Muscle of leg (tissue), 11 donors: ENCODE data around the gene LHB. TPM values are rescaled to one million over a fixed set of nuclear protein-coding genes. Genes with fewer than 3 reads are reported as not detected.
A peak's percentile ranks its signal among the peaks of the same experiment; 100 is the strongest.

Source experiments
- DNase-seq: peaks from one replicate; pipeline ENCODE4 v3.0.0; 2013
- H3K27ac ChIP-seq: one replicate; pipeline ENCODE4 v1.5.1; 2013; ENCODE audit warnings: mild to moderate bottlenecking, low read length, control low read depth
- H3K27me3 ChIP-seq: one replicate; pipeline ENCODE4 v1.6.1; 2013; ENCODE audit warnings: low read length; ENCODE audit not compliant: control insufficient read depth, insufficient read depth
- H3K36me3 ChIP-seq: one replicate; pipeline ENCODE4 v1.6.1; 2013; ENCODE audit warnings: low read length; ENCODE audit not compliant: control insufficient read depth, insufficient read depth
- H3K4me1 ChIP-seq: one replicate; pipeline ENCODE4 v1.6.1; 2013; ENCODE audit warnings: low read length; ENCODE audit not compliant: control insufficient read depth, insufficient read depth
- H3K4me3 ChIP-seq: one replicate; pipeline ENCODE4 v1.5.1; 2013; ENCODE audit warnings: low read length, control low read depth
- H3K9me3 ChIP-seq: replicated peaks from 2 replicates; pipeline ENCODE4 v1.6.1; 2013; ENCODE audit warnings: low read depth, low read length; ENCODE audit not compliant: control insufficient read depth
- WGBS: methylation state at CpG from one replicate; pipeline ENCODE4 v1.1.5; 2013; ENCODE audit warnings: missing lambda C conversion rate; ENCODE audit not compliant: insufficient coverage; 5-methylcytosine and 5-hydroxymethylcytosine counted together
- polyA plus RNA-seq, 8 donors: library from polyadenylated mRNA; unstranded; fragments of 120-200 nt; gene quantifications; one replicate each; pipeline versions ENCODE4 v1.2.1 to v1.2.3, GENCODE V29; 2013; ENCODE audit warnings: inconsistent platforms in 1 of 8, low replicate concordance in 1 of 8; ENCODE audit not compliant: insufficient read length in 8 of 8, insufficient read depth in 1 of 8
- total RNA-seq: library from RNA; stranded (reverse); fragments of 120-200 nt; gene quantifications from one replicate; pipeline ENCODE4 v1.2.4, GENCODE V29; 2013

LHB gene
- total and polyA plus RNA-seq, 9 donors: not detected

- H3K4me1 ChIP-seq: peaks cover 52% of the 10 kb centered on the region
- peaks cover 25% of the 10 kb centered on the region for H3K36me3 ChIP-seq
- DNase-seq: peak; percentile 100
- H3K9me3 ChIP-seq: no peaks in the 10 kb centered on the region
- WGBS: under 1% methylated on average over 43 of the region's 56 CpGs
- H3K4me3 ChIP-seq: peak within 1 kb of the TSS; percentile 98
- H3K27ac ChIP-seq: peak within 1 kb of the TSS; percentile 100
- H3K27me3 ChIP-seq: no peaks in the 10 kb centered on the region
Observed at GRCh38 chr19:48993175-48994034, 23.5 kb downstream of the LHB start, which contains the start of the genes GYS1 and RUVBL2. GYS1 (minus strand) TSS chr19:48993309; CDS start chr19:48993112, 197 bp downstream. RUVBL2 (plus strand) TSS chr19:48993887; CDS start chr19:48993912, 25 bp downstream.

DNA sequence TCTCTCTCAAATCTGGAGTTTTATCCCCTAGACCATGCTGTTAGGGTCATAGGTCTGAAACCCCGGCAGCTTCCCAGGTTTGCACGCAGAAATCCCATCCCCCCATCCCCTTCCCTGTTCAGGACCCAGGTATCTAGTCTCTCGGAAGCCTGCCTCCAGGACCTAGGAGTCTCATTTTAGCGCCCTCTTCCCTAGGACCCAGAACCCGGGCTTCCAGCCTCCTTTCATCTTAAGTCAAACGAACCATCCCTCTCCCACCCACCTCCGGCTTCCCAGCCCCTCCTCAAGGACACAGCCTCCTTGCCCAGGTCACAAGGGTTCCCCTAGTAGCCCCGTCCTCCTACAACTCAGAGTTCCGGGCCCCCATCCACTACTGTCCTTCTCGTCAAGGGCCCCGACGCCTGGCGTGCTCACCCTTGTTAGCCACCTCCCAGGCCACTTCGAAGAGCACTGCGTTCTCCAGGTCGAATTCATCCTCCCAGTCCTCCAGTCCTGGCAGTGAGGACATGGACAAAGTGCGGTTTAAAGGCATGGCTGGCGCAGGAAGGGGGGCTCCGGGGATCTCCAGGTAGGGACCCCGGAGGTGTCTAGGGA is 24.2 kb downstream of the LHB start:
- peaks cover 52% of the 10 kb centered on the region for H3K4me1 ChIP-seq
- peak overlapping the region; percentile 98 for H3K4me3 ChIP-seq
- no peaks in the 10 kb centered on the region for H3K9me3 ChIP-seq
- WGBS: 0% methylated on average over 15 of the region's 20 CpGs
- H3K27ac ChIP-seq: peak overlapping the region; percentile 98
- H3K27me3 ChIP-seq: no peaks in the 10 kb centered on the region
- DNase-seq: no peak
- H3K36me3 ChIP-seq: peaks cover 30% of the 10 kb centered on the region

DNA sequence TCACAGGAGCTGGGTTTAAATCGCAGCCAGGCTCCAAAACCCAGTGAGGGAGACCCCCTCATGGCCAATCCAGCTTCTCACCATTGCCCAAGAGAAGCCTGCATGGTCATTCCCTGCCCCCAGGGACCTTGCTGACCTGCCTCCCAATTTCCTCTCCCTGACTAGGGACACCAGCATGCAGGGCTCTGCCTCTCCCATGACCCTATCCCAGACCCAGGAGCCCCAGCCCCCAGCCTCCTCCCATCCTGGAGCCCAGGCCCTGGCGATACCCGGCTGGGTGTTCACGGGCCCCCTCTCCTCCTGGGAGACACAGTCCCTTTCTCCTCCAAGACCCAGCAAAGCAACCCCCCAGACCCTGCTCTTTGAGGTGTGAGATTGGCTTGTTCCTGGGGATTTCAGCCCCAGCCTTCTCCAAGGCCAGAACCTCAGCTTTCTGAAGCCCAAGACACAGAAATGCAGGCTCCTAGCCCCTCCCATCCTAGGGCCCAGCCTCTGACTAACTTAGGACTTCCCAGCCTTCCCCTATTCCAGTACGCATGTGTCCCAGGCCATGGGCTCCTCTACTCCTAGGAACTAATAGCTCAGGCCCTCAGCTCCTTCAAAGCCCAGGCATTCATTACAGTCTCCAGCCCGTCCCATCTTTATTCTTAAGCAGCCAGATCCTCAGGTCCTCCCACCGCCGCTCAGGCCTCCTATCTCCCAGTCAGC is 24.9 kb downstream of the LHB start:
- H3K27ac ChIP-seq: peak overlapping the region; percentile 98
- no peaks in the 10 kb centered on the region for H3K9me3 ChIP-seq
- H3K4me1 ChIP-seq: peaks cover 52% of the 10 kb centered on the region
- H3K4me3 ChIP-seq: peak overlapping the region; percentile 98
- no peaks in the 10 kb centered on the region for H3K27me3 ChIP-seq
- DNase-seq: peak; percentile 92
- 9% methylated on average over 5 of the region's 8 CpGs for WGBS
- H3K36me3 ChIP-seq: peaks cover 34% of the 10 kb centered on the region

DNA sequence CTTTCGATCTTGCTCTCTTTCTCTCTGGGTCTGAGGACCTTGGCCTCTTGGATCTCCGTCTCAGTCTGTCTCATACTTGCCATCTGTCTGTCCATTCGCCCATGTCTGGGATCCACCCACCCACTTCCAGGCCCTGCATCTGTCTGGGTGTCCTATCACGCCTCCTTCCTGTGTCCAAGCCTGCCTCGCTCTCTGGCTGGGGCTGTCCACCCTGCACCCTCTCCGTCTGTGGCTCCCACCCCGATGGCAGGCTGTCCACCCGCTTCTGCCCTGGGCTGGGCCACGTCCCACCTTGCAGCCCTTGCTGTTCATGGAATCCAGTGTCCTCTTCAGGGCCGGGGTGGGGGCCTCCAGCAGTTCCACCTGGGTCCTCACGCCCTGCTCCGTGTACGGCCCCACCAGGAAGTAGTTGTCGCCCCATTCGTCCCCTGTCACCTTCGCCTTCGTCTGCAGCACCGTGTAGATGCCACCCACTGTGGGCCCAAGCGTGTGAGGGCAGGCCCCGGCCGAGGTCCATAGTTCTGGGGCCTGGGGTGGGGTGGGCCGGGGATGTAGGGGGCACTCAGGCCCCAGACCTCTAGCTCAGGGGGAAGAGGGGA is 25.8 kb downstream of the LHB start:
- no peaks in the 10 kb centered on the region for H3K27me3 ChIP-seq
- H3K4me1 ChIP-seq: peaks cover 52% of the 10 kb centered on the region
- H3K4me3 ChIP-seq: peak overlapping the region; percentile 98

DNA sequence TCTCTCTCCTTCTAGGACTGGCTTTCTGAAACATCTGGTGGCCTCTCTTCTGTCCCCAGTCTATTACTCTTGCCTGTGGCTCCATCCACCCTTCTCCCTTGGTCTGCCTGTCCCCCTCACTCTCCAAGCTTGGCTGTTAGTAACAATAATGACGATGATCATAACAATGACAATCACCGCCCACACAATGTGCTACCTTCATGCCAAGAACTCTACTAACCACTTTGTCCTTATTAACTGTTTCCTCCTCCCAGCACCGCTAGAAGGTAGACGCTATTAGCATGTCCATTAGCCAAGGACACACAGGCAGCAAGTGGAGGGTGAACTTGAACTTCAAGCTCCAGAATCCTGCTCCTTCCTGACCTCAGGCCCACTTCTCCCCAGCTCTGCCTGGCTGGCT is 26.5 kb downstream of the LHB start:
- Histone ChIP-seq H3K9me3 (no peaks in the 10 kb centered on the region), H3K4me3 (peak overlapping the region; percentile 8), H3K27ac (peak overlapping the region; percentile 98), H3K36me3 (peaks cover 50% of the 10 kb centered on the region), H3K27me3 (no peaks in the 10 kb centered on the region), H3K4me1 (peaks cover 52% of the 10 kb centered on the region)
- WGBS: 71% methylated on average over 4 of the region's 4 CpGs
- DNase-seq: no peak

More for the DNA sequence above, 25.8 kb downstream of the LHB start:
- H3K9me3 ChIP-seq: no peaks in the 10 kb centered on the region
- 88% methylated on average over 15 of the region's 22 CpGs for WGBS
- no peak for DNase-seq
- peaks cover 43% of the 10 kb centered on the region for H3K36me3 ChIP-seq
- peak overlapping the region; percentile 98 for H3K27ac ChIP-seq

DNA sequence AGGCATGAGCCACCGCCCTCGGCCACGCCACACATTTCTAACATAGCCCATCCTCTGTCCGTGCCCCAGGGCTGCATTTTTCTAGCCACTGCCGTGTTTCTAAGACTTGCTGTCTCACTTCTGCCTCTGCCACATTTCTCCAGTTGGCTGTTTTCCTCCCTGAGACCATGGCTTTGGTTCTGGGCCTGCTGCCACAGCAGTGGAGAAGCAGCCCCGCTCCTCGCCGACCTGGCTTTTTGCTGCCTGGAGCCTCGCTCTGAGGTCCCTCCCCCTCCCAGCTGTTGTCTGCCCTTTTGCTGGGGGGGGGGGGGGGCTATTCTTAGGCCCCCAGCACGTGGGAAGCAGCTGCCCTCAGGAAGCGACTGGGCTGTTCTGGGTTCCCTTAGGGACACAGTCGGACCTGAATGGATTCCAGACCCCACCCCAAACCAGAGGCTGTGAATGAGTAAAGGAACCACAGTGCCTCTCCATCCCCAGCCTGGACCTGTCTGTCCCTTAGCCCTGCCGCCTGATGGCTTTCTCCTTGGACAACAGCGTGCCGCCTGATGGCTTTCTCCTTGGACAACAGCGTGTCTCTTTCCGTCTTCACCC is 27.1 kb downstream of the LHB start:
- Histone ChIP-seq H3K27me3 (no peaks in the 10 kb centered on the region), H3K27ac (peak overlapping the region; percentile 98), H3K4me1 (peaks cover 50% of the 10 kb centered on the region), H3K36me3 (peaks cover 56% of the 10 kb centered on the region), H3K9me3 (no peaks in the 10 kb centered on the region), H3K4me3 (peak overlapping the region; percentile 8)
- DNase-seq: peak; percentile 82
- WGBS: 77% methylated on average over 11 of the region's 17 CpGs

DNA sequence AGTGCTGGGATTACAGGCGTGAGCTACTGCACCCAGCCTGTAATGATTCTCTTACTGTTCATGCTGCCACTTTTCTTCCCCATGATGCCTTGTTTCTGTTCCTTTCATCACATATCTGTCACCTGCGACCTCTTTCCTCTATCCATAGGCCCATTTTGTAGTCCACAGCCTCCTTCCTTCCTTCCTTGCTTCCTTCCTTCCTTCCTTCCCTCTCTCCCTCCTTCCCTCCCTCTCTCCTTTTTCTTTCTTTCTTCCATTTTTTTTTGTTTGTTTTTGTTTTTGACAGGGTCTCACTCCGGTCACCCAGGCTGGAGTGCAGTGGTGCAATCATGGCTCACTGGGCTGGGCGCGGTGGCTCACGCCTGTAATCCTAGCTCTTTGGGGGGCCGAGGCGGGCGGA is 28.0 kb downstream of the LHB start:
- WGBS: 88% methylated on average over 8 of the region's 9 CpGs
- Histone ChIP-seq H3K27me3 (no peaks in the 10 kb centered on the region), H3K36me3 (peaks cover 59% of the 10 kb centered on the region), H3K9me3 (no peaks in the 10 kb centered on the region), H3K4me3 (no peak overlapping the region), H3K4me1 (peaks cover 42% of the 10 kb centered on the region), H3K27ac (peak overlapping the region; percentile 98)
- DNase-seq: no peak

- Histone ChIP-seq H3K27ac (no peak overlapping the region), H3K4me3 (no peak overlapping the region), H3K4me1 (peaks cover 42% of the 10 kb centered on the region), H3K9me3 (no peaks in the 10 kb centered on the region), H3K27me3 (no peaks in the 10 kb centered on the region), H3K36me3 (peaks cover 65% of the 10 kb centered on the region)
- no peak for DNase-seq
- 96% methylated on average over 4 of the region's 7 CpGs for WGBS
Observed at GRCh38 chr19:48988286-48988685, 28.6 kb downstream of the LHB start.

GRCh38 chr19:48987323-48987722 is 29.6 kb downstream of the LHB start:
- Histone ChIP-seq H3K9me3 (no peaks in the 10 kb centered on the region), H3K4me3 (no peak overlapping the region), H3K4me1 (peaks cover 37% of the 10 kb centered on the region), H3K36me3 (peaks cover 74% of the 10 kb centered on the region), H3K27me3 (no peaks in the 10 kb centered on the region), H3K27ac (no peak overlapping the region)
- no peak for DNase-seq
- 81% methylated on average over 5 of the region's 7 CpGs for WGBS
